Measurements from ENCODE around the gene NAT8L.

DNA sequence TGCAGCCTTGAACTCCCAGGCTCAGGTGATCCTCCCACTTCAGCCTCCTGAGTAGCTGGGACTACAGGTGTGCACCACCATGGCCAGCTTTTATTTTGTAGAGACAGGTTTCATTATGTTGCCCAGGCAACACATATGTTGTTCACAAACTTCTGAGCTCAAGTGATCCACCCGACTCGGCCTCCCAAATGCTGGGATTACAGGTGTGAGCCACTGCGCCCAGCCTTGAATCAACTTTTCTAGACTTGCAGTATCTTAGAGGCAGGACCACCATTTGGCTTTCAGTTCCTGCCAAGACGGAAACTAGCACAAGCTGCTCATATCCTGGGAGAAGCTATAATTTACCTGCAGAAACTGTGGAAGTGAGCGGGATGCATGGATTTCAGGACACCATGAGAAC lies 19.9 kb downstream of the NAT8L start:
- TF ChIP-seq EP300 (IDR thresholded peaks at IDR 0.05; ENCODE audit: low read depth) = no peak
- no peak for TF ChIP-seq POLR2A (IDR thresholded peaks at IDR 0.05)
- TF ChIP-seq CTCF (IDR thresholded peaks at IDR 0.05) = no peak
